Hepatocyte (in vitro differentiated cells): ENCODE measurements around the gene CNOT8. TPM values are rescaled to one million over a fixed set of nuclear protein-coding genes. Genes with fewer than 3 reads are reported as not detected.
"Not testable (repeated sequence)": the region's sequence is repeated elsewhere in the genome, so short reads cannot be mapped to it uniquely, and the experiment has no call there.

Experiments
- DNase-seq: peaks from one replicate; pipeline ENCODE4 v3.0.0-alpha.2; 2016; ENCODE audit warnings: low spot score
- H2AFZ ChIP-seq: fragments of 200-600 bp; sonication (generic); 2 replicates; pipeline ENCODE4 v1.6.0; 2016; ENCODE audit warnings: antibody characterized with exemption, mild to moderate bottlenecking
- H3K27ac ChIP-seq: fragments of 200-600 bp; sonication (generic); 2 replicates; pipeline ENCODE4 v1.5.1; 2016; ENCODE audit warnings: mild to moderate bottlenecking
- H3K27me3 ChIP-seq: fragments of 200-600 bp; sonication (generic); 2 replicates; pipeline ENCODE4 v1.6.1; 2016
- H3K36me3 ChIP-seq: fragments of 200-600 bp; sonication (generic); replicated peaks from 2 replicates; pipeline ENCODE4 v1.5.1; 2016; ENCODE audit warnings: low read depth; ENCODE audit not compliant: insufficient read depth
- H3K4me1 ChIP-seq: fragments of 200-600 bp; sonication (generic); 2 replicates; pipeline ENCODE4 v1.5.1; 2016; ENCODE audit warnings: mild to moderate bottlenecking, moderate library complexity; ENCODE audit not compliant: insufficient read depth
- H3K4me2 ChIP-seq: fragments of 200-600 bp; sonication (generic); 2 replicates; pipeline ENCODE4 v1.6.0; 2016
- H3K4me3 ChIP-seq: fragments of 200-600 bp; sonication (generic); 2 replicates; pipeline ENCODE4 v1.5.1; 2016; ENCODE audit warnings: mild to moderate bottlenecking
- H3K79me2 ChIP-seq: fragments of 200-600 bp; sonication (generic); 2 replicates; pipeline ENCODE4 v1.6.0; 2017; ENCODE audit warnings: mild to moderate bottlenecking
- H3K9me2 ChIP-seq: fragments of 200-600 bp; sonication (generic); replicated peaks from 2 replicates; pipeline ENCODE4 v1.6.0; 2017; ENCODE audit warnings: mild to moderate bottlenecking; ENCODE audit not compliant: insufficient read depth
- H3K9me3 ChIP-seq: fragments of 200-600 bp; sonication (generic); 2 replicates; pipeline ENCODE4 v1.5.1; 2016; ENCODE audit warnings: low read depth, mild to moderate bottlenecking
- H4K20me1 ChIP-seq: fragments of 200-600 bp; sonication (generic); 2 replicates; pipeline ENCODE4 v1.6.0; 2016; ENCODE audit warnings: mild to moderate bottlenecking; ENCODE audit not compliant: insufficient read depth, poor library complexity, severe bottlenecking
- EZH2 ChIP-seq: fragments of 200-600 bp; sonication (generic); IDR thresholded peaks from 2 replicates; pipeline ENCODE4 v1.6.1; 2016; ENCODE audit warnings: antibody characterized with exemption, mild to moderate bottlenecking, borderline replicate concordance
- EZH2phosphoT487 ChIP-seq: fragments of 200-600 bp; sonication (generic); IDR thresholded peaks from one replicate; pipeline ENCODE4 v1.6.1; 2018; ENCODE audit warnings: antibody characterized with exemption, mild to moderate bottlenecking, low read depth, moderate library complexity; ENCODE audit not compliant: unreplicated experiment, severe bottlenecking
- WGBS: methylation state at CpG from one replicate; pipeline ENCODE4 v1.1.6; 2016; ENCODE audit warnings: low lambda C conversion rate; ENCODE audit errors: missing lambda C conversion rate; 5-methylcytosine and 5-hydroxymethylcytosine counted together
- polyA plus RNA-seq: library from polyadenylated mRNA; unstranded; fragments of >200 nt; fragmentation: Nextera tagmentation; extraction: Ambion mirVana; gene quantifications from 2 replicates; pipeline ENCODE4 v1.2.1, GENCODE V29; 2016
- total RNA-seq: library from RNA; depleted of rRNA; stranded (reverse); fragments of >200 nt; gene quantifications from 2 replicates; pipeline ENCODE4 v1.2.3, GENCODE V29; 2014
- TF ChIP-seq, protein P1 (sequence below): fragments of 200-600 bp; sonication (generic); IDR thresholded peaks from 2 replicates; pipeline ENCODE4 v1.5.1; 2016; ENCODE audit warnings: antibody characterized with exemption, mild to moderate bottlenecking; ENCODE audit not compliant: poor library complexity

CNOT8 gene
- total and polyA plus RNA-seq, 2 experiments from 2014 or later: 46.7 to 63.9 TPM

DNA sequence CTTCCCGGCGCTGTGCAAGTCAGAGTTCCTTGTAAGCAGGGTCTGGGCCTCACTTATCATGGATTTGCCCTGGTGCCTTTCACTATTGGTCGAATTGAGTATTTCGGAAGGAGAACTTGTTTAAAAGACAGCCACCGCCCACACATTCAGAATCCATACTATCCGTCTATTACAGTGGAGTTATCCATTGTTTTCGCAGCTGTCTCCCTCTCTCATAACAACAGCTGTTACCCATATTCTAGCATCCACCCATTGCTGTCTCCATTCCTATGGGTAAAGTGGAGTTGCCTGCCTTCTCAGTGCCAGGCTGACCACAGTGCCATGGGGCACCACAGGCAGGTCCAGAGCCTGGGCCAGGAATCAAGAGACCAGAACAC, 28.2 kb upstream of the CNOT8 start:
- Histone ChIP-seq H3K9me3 (no peaks in the 10 kb centered on the region), H3K4me2 (no peak overlapping the region), H2AFZ (no peak overlapping the region), H3K4me3 (no peak overlapping the region), H4K20me1 (no peaks in the 10 kb centered on the region), H3K4me1 (peaks cover 6% of the 10 kb centered on the region), H3K36me3 (no peaks in the 10 kb centered on the region), H3K27me3 (no peaks in the 10 kb centered on the region), H3K27ac (no peak overlapping the region), H3K9me2 (no peaks in the 10 kb centered on the region), H3K79me2 (no peaks in the 10 kb centered on the region)
- TF ChIP-seq, protein P1, sequence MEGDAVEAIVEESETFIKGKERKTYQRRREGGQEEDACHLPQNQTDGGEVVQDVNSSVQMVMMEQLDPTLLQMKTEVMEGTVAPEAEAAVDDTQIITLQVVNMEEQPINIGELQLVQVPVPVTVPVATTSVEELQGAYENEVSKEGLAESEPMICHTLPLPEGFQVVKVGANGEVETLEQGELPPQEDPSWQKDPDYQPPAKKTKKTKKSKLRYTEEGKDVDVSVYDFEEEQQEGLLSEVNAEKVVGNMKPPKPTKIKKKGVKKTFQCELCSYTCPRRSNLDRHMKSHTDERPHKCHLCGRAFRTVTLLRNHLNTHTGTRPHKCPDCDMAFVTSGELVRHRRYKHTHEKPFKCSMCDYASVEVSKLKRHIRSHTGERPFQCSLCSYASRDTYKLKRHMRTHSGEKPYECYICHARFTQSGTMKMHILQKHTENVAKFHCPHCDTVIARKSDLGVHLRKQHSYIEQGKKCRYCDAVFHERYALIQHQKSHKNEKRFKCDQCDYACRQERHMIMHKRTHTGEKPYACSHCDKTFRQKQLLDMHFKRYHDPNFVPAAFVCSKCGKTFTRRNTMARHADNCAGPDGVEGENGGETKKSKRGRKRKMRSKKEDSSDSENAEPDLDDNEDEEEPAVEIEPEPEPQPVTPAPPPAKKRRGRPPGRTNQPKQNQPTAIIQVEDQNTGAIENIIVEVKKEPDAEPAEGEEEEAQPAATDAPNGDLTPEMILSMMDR: no peak
- no peak for TF ChIP-seq EZH2phosphoT487
- no peak for TF ChIP-seq EZH2
- WGBS: over 99% methylated on average over 7 of the region's 7 CpGs
- DNase-seq: no peak

DNA sequence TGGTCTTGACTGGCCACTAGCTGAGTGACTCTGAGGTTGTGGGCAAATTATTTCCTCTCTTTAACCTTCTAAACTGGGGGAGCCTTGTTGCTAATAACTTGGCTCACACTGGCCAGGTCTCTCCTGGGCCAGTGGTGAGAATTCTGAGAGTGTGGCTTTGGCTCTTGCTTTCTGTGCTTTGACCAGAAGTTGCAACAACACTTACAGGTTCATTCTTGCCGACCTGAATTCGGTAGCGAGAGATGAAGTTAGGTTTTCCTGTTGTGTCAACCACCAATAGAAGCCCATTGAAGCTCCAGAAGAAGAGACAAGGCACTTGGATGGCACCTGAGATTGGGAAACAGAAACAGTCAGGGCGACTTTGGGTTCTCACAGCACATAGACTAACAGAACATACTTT, 27.8 kb upstream of the CNOT8 start:
- Histone ChIP-seq H3K4me1 (peaks cover 10% of the 10 kb centered on the region), H4K20me1 (no peaks in the 10 kb centered on the region), H3K79me2 (no peaks in the 10 kb centered on the region), H3K27ac (no peak overlapping the region), H3K9me3 (no peaks in the 10 kb centered on the region), H3K27me3 (no peaks in the 10 kb centered on the region), H3K36me3 (no peaks in the 10 kb centered on the region), H3K4me3 (no peak overlapping the region), H3K4me2 (no peak overlapping the region), H3K9me2 (no peaks in the 10 kb centered on the region), H2AFZ (no peak overlapping the region)
- 97% methylated on average over 4 of the region's 4 CpGs for WGBS
- TF ChIP-seq, protein P1: no peak
- TF ChIP-seq EZH2phosphoT487 (no peak), EZH2 (no peak)
- DNase-seq: no peak

DNA sequence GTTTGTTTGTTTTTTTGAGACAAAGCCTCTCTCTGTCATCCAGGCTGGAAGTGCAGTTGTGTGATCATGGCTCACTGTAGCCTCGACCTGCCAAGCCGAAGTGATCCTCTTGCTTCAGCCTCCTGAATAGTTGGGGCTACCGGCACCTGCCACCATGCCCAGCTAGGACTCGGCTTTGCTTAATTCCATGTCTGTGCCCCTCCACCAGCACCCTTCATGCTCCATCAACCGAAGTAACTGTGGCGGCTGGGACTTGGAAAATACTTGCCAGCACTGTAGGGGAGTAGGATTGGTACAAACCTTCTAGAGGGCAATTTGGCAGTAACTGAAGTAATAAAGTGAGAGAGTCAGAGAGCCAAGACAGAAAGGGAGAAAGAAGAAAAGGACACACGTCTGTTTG, 27.0 kb upstream of the CNOT8 start:
- no peak overlapping the region for H2AFZ ChIP-seq
- no peak overlapping the region for H3K4me2 ChIP-seq
- H3K4me3 ChIP-seq: no peak overlapping the region
- H3K4me1 ChIP-seq: peaks cover 11% of the 10 kb centered on the region
- H3K79me2 ChIP-seq: peaks cover 2% of the 10 kb centered on the region
- no peak for TF ChIP-seq EZH2
- TF ChIP-seq, protein P1: no peak
- no peak for TF ChIP-seq EZH2phosphoT487
- H4K20me1 ChIP-seq: no peaks in the 10 kb centered on the region
- no peak for DNase-seq
- 98% methylated on average over 7 of the region's 7 CpGs for WGBS
- H3K27me3 ChIP-seq: no peaks in the 10 kb centered on the region
- no peak overlapping the region for H3K27ac ChIP-seq
- H3K9me2 ChIP-seq: no peaks in the 10 kb centered on the region
- no peaks in the 10 kb centered on the region for H3K36me3 ChIP-seq
- no peaks in the 10 kb centered on the region for H3K9me3 ChIP-seq

DNA sequence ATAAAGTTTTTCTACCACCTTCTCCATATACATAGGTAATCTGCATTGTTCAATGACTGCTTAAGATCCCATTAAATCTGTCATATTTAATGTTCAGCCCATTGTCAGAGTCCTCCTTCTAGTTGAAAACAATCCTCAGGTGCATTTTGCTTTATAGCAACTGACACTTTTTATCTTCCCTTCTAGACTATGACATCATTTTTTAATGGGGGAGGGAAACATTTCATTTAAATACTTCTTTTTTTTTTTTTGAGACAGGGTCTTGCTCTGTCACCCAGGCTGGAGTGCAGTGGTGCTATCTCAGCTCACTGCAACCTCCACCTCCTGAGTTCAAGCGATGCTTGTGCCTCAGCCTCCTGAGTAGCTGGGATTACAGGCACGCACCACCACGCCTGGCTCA, 25.6 kb upstream of the CNOT8 start:
- H3K4me1 ChIP-seq: peaks cover 18% of the 10 kb centered on the region
- not testable (repeated sequence) for H3K4me3 ChIP-seq, H2AFZ ChIP-seq, DNase-seq, H3K36me3 ChIP-seq, H3K27ac ChIP-seq, H3K9me3 ChIP-seq, H3K9me2 ChIP-seq, H4K20me1 ChIP-seq, H3K27me3 ChIP-seq, H3K4me2 ChIP-seq, H3K79me2 ChIP-seq
- WGBS: 97% methylated on average over 3 of the region's 3 CpGs
